GM18526 (cell line): Measurements from ENCODE around the gene WDR26.

ENCODE experiments used
- POLR2A ChIP-seq: IDR thresholded peaks from 3 replicates; pipeline ENCODE4 v1.6.1; 2011; ENCODE audit not compliant: insufficient read length; ENCODE audit errors: extremely low read depth

Gene WDR26

GRCh38 chr1:224438989-224439388, 4.4 kb upstream of the WDR26 start:
- TF ChIP-seq POLR2A, result no peak

- no peak for TF ChIP-seq POLR2A
Observed at GRCh38 chr1:224435999-224436398, 1.4 kb upstream of the WDR26 start.

- TF ChIP-seq POLR2A, result no peak
Observed at GRCh38 chr1:224435318-224435763, 744 bp upstream of the WDR26 start.

GRCh38 chr1:224433701-224434672, 610 bp downstream of the WDR26 start:
- no peak for TF ChIP-seq POLR2A

GRCh38 chr1:224433041-224433691, 1.4 kb downstream of the WDR26 start:
- no peak for TF ChIP-seq POLR2A

GRCh38 chr1:224432672-224433040, 1.9 kb downstream of the WDR26 start:
- no peak for TF ChIP-seq POLR2A

GRCh38 chr1:224432146-224432545, 2.5 kb downstream of the WDR26 start:
- TF ChIP-seq POLR2A, result no peak

- no peak for TF ChIP-seq POLR2A
Observed at GRCh38 chr1:224431726-224432125, 2.9 kb downstream of the WDR26 start.

- no peak for TF ChIP-seq POLR2A
Observed at GRCh38 chr1:224430511-224431113, 4.0 kb downstream of the WDR26 start.

- TF ChIP-seq POLR2A, result no peak
Observed at GRCh38 chr1:224429616-224430326, 4.8 kb downstream of the WDR26 start.

GRCh38 chr1:224427346-224427745, 7.3 kb downstream of the WDR26 start:
- TF ChIP-seq POLR2A, result no peak

- no peak for TF ChIP-seq POLR2A
Observed at GRCh38 chr1:224425279-224425884, 9.2 kb downstream of the WDR26 start.

GRCh38 chr1:224420106-224420505, 14.5 kb downstream of the WDR26 start:
- no peak for TF ChIP-seq POLR2A

GRCh38 chr1:224411766-224412165, 22.8 kb downstream of the WDR26 start:
- no peak for TF ChIP-seq POLR2A

GRCh38 chr1:224408294-224408590, 26.4 kb downstream of the WDR26 start:
- no peak for TF ChIP-seq POLR2A

GRCh38 chr1:224407571-224408293, 26.9 kb downstream of the WDR26 start:
- no peak for TF ChIP-seq POLR2A
